Measurements from ENCODE around the gene CC2D1B. TPM values are rescaled to one million over a fixed set of nuclear protein-coding genes. Genes with fewer than 3 reads are reported as not detected.

The CC2D1B gene
- total RNA-seq, 1 experiment from 2014 or later: 24.3 TPM

GRCh38 chr1:52352690-52353089 lies 13.3 kb downstream of the CC2D1B start:
- TF ChIP-seq CTCF (conservative IDR thresholded peaks at IDR 0.05): no peak

More at GRCh38 chr1:52352690-52353089, 13.3 kb downstream of the CC2D1B start:
- Histone ChIP-seq H4K8ac (replicated peaks; ENCODE audit: insufficient read length, low read depth, low read length) (no peak overlapping the region), H3K4ac (ENCODE audit: low read depth, low read length) (no peak overlapping the region), H4K5ac (ENCODE audit: insufficient read length, low read depth, low read length) (no peak overlapping the region), H2BK15ac (ENCODE audit: low read depth, low read length) (no peak overlapping the region), H4K20me1 (ENCODE audit: control insufficient read depth, insufficient read depth, insufficient read length) (no peaks in the 10 kb centered on the region), H2BK20ac (ENCODE audit: low read depth, low read length, poor library complexity, severe bottlenecking) (no peak overlapping the region), H2AK5ac (ENCODE audit: insufficient read length, low read length) (no peak overlapping the region), H3K9ac (ENCODE audit: extremely low read depth, insufficient read length, low read length) (no peak overlapping the region), H2AFZ (ENCODE audit: low read length) (no peak overlapping the region), H3K4me2 (ENCODE audit: insufficient read depth, insufficient read length, low read length) (no peak overlapping the region), H3K23me2 (ENCODE audit: insufficient read length, low read depth, low read length, poor library complexity, severe bottlenecking) (no peaks in the 10 kb centered on the region), H4K91ac (ENCODE audit: insufficient read length, low read depth, low read length) (no peak overlapping the region), H3K18ac (ENCODE audit: insufficient read length, low read depth, low read length) (no peak overlapping the region), H3K79me1 (ENCODE audit: insufficient read depth, low read depth, low read length, poor library complexity, severe bottlenecking) (no peaks in the 10 kb centered on the region), H3K23ac (ENCODE audit: insufficient read length, low read depth, low read length) (no peak overlapping the region), H3K27ac (ENCODE audit: insufficient read length, low read depth, low read length) (no peak overlapping the region), H2BK120ac (ENCODE audit: low read depth, low read length, poor library complexity, severe bottlenecking) (no peak overlapping the region), H3K79me2 (ENCODE audit: insufficient read depth, low read length) (no peaks in the 10 kb centered on the region), H3K4me1 (ENCODE audit: insufficient read depth, low read length) (no peaks in the 10 kb centered on the region), H2BK12ac (ENCODE audit: insufficient read length, low read depth, low read length) (no peak overlapping the region), H3K27me3 (ENCODE audit: insufficient read depth, low read length) (no peaks in the 10 kb centered on the region), H3T11ph (ENCODE audit: low read length) (no peak overlapping the region), H2BK5ac (ENCODE audit: insufficient read length, low read length) (no peak overlapping the region), H3K14ac (ENCODE audit: insufficient read depth, low read length) (no peak overlapping the region), H3K56ac (ENCODE audit: insufficient read length, low read depth, low read length) (no peak overlapping the region), H3K9me3 (ENCODE audit: control insufficient read depth, low read depth, low read length) (no peaks in the 10 kb centered on the region)
- no peaks in the 10 kb centered on the region for H3K9me3 Mint-ChIP-seq
- H3K27ac Mint-ChIP-seq: peak overlapping the region in 1 of 3 experiments; percentile 62; a peak in 1 of 7 replicates
- WGBS (ENCODE audit: extremely low coverage, insufficient read length, low lambda C conversion rate): no CpG with 5 or more reads among the region's 7 CpGs
- peaks cover 18 to 19% of the 10 kb centered on the region in 2 experiments for H3K4me1 Mint-ChIP-seq
- H3K36me3 Mint-ChIP-seq (ENCODE audit: insufficient read depth in 1 of 3, low read depth in 3 of 3): peaks cover 38 to 54% (median 53%) of the 10 kb centered on the region in 3 experiments
- H3K27me3 Mint-ChIP-seq (ENCODE audit: low read depth): no peaks in the 10 kb centered on the region
- DNase-seq: no peak
- no peak overlapping the region; a peak in 1 of 5 replicates for H3K4me3 Mint-ChIP-seq

Measured in H9 (cell line).